Activated gamma-delta T cell (primary cell): ENCODE data around the gene EARS2.

Experiments
- DNase-seq: peaks from one replicate; lab custom pipeline; 2025; lab: John Stamatoyannopoulos, UW

EARS2 gene

GRCh38 chr16:23482778-23483177 is 74.4 kb downstream of the EARS2 start:
- DNase-seq = peak; percentile 40

GRCh38 chr16:23480257-23480656 is 76.9 kb downstream of the EARS2 start:
- no peak for DNase-seq

GRCh38 chr16:23479138-23479537 is 78.0 kb downstream of the EARS2 start:
- DNase-seq = no peak

GRCh38 chr16:23478566-23478965 is 78.6 kb downstream of the EARS2 start:
- no peak for DNase-seq

GRCh38 chr16:23476289-23476688 is 80.9 kb downstream of the EARS2 start:
- no peak for DNase-seq
